Mesenchymal stem cell (in vitro differentiated cells and primary cell): ENCODE data around the gene APPL2.

ENCODE experiments used
- DNase-seq: peaks from one replicate; pipeline ENCODE4 v3.0.0-alpha.2; 2013
- H2AFZ ChIP-seq: one replicate; pipeline ENCODE4 v1.6.1; 2013; ENCODE audit warnings: low read depth, mild to moderate bottlenecking, control low read depth, inconsistent platforms, low read length, moderate library complexity
- H2AK5ac ChIP-seq: 2 replicates; pipeline ENCODE4 v1.6.1; 2013; ENCODE audit warnings: low read length, moderate library complexity, mild to moderate bottlenecking, inconsistent platforms; ENCODE audit not compliant: severe bottlenecking
- H2BK120ac ChIP-seq: one replicate; pipeline ENCODE4 v1.6.1; 2013; ENCODE audit warnings: low read depth, mild to moderate bottlenecking, inconsistent platforms, low read length, moderate library complexity
- H2BK12ac ChIP-seq, 2 experiments: one replicate each; pipeline ENCODE4 v1.6.1; 2013; ENCODE audit warnings: inconsistent platforms in 2 of 2, low read length in 2 of 2, mild to moderate bottlenecking in 2 of 2, moderate library complexity in 2 of 2, control low read depth in 1 of 2
- H2BK15ac ChIP-seq: one replicate; pipeline ENCODE4 v1.6.1; 2013; ENCODE audit warnings: mild to moderate bottlenecking, low read depth, inconsistent platforms; ENCODE audit not compliant: poor library complexity, severe bottlenecking
- H2BK5ac ChIP-seq: 2 replicates; pipeline ENCODE4 v1.6.1; 2013; ENCODE audit warnings: low read depth, mild to moderate bottlenecking, low read length, control low read depth, inconsistent platforms; ENCODE audit not compliant: poor library complexity, severe bottlenecking
- H3K14ac ChIP-seq, 2 experiments: one replicate each; pipeline ENCODE4 v1.6.1; 2013; ENCODE audit warnings: inconsistent platforms in 2 of 2, low read length in 2 of 2, control low read depth in 1 of 2, mild to moderate bottlenecking in 1 of 2, moderate library complexity in 1 of 2
- H3K18ac ChIP-seq, 2 experiments: one replicate each; pipeline ENCODE4 v1.6.1; 2013; ENCODE audit warnings: inconsistent platforms in 2 of 2, low read length in 2 of 2, control low read depth in 1 of 2, low read depth in 1 of 2, mild to moderate bottlenecking in 1 of 2
- H3K23ac ChIP-seq, 2 experiments: one replicate each; pipeline ENCODE4 v1.6.1; 2013; ENCODE audit warnings: inconsistent platforms in 2 of 2, low read length in 2 of 2, mild to moderate bottlenecking in 2 of 2, moderate library complexity in 2 of 2, control low read depth in 1 of 2
- H3K27ac ChIP-seq: 2 replicates; pipeline ENCODE4 v1.5.1; 2013; ENCODE audit warnings: mild to moderate bottlenecking, moderate library complexity, low read length, control low read depth, inconsistent platforms; ENCODE audit not compliant: poor library complexity, severe bottlenecking
- H3K27me3 ChIP-seq, 2 experiments: 2 replicates each; pipeline versions ENCODE4 v1.6.1 to v1.7.0; 2013; ENCODE audit warnings: low read length in 2 of 2, mild to moderate bottlenecking in 2 of 2, moderate library complexity in 2 of 2, control low read depth in 1 of 2, inconsistent platforms in 1 of 2; ENCODE audit not compliant: control insufficient read depth in 1 of 2, insufficient read depth in 1 of 2
- H3K36me3 ChIP-seq, 2 experiments: 2 replicates each; pipeline versions ENCODE4 v1.6.1 to v1.7.0; 2013; ENCODE audit warnings: low read length in 2 of 2, control low read depth in 1 of 2, inconsistent platforms in 1 of 2, low read depth in 1 of 2, mild to moderate bottlenecking in 1 of 2; ENCODE audit not compliant: insufficient read depth in 2 of 2, control insufficient read depth in 1 of 2
- H3K4ac ChIP-seq, 2 experiments: one replicate each; pipeline ENCODE4 v1.6.1; 2013; ENCODE audit warnings: inconsistent platforms in 2 of 2, low read length in 2 of 2, mild to moderate bottlenecking in 2 of 2, moderate library complexity in 2 of 2, control low read depth in 1 of 2, low read depth in 1 of 2
- H3K4me1 ChIP-seq: 2 replicates; pipeline ENCODE4 v1.6.1; 2013; ENCODE audit warnings: low read depth, low read length, control low read depth; ENCODE audit not compliant: control insufficient read depth, insufficient read depth
- H3K4me2 ChIP-seq: 2 replicates; pipeline ENCODE4 v1.6.1; 2013; ENCODE audit warnings: low read length, mild to moderate bottlenecking, inconsistent platforms; ENCODE audit not compliant: poor library complexity, severe bottlenecking
- H3K4me3 ChIP-seq, 2 experiments: 2 replicates each; pipeline versions ENCODE4 v1.5.1 to v1.7.0; 2013; ENCODE audit warnings: low read length in 2 of 2, mild to moderate bottlenecking in 2 of 2, control low read depth in 1 of 2, low read depth in 1 of 2; ENCODE audit not compliant: insufficient read depth in 1 of 2
- H3K79me1 ChIP-seq: replicated peaks from 2 replicates; pipeline ENCODE4 v1.6.1; 2013; ENCODE audit warnings: mild to moderate bottlenecking, control low read depth, low read length, inconsistent platforms; ENCODE audit not compliant: poor library complexity, severe bottlenecking
- H3K9ac ChIP-seq: 2 replicates; pipeline ENCODE4 v1.7.0; 2013; ENCODE audit warnings: mild to moderate bottlenecking, low read length, moderate library complexity
- H3K9me3 ChIP-seq: 2 replicates; pipeline ENCODE4 v1.7.0; 2013; ENCODE audit warnings: mild to moderate bottlenecking, low read length; ENCODE audit not compliant: control insufficient read depth
- H4K8ac ChIP-seq: one replicate; pipeline ENCODE4 v1.6.1; 2013; ENCODE audit warnings: inconsistent platforms, mild to moderate bottlenecking, low read length, moderate library complexity
- H4K91ac ChIP-seq: one replicate; pipeline ENCODE4 v1.6.1; 2013; ENCODE audit warnings: mild to moderate bottlenecking, low read length, inconsistent platforms
- WGBS: methylation state at CpG from one replicate; pipeline ENCODE4 v1.1.7; 2013; ENCODE audit warnings: mixed read lengths; 5-methylcytosine and 5-hydroxymethylcytosine counted together

APPL2 gene

GRCh38 chr12:105218434-105218833 lies 17.5 kb downstream of the APPL2 start:
- DNase-seq: no peak
- Histone ChIP-seq H4K8ac (no peak overlapping the region), H3K23ac (no peak overlapping the region), H3K18ac (no peak overlapping the region), H3K4ac (no peak overlapping the region), H3K9ac (no peak overlapping the region), H3K9me3 (no peaks in the 10 kb centered on the region), H4K91ac (no peak overlapping the region), H2BK120ac (no peak overlapping the region), H2BK5ac (no peak overlapping the region), H3K27me3 (no peaks in the 10 kb centered on the region), H2BK15ac (no peak overlapping the region), H3K27ac (no peak overlapping the region), H3K14ac (no peak overlapping the region), H2AK5ac (no peak overlapping the region), H3K4me3 (no peak overlapping the region), H3K79me1 (peaks cover 46% of the 10 kb centered on the region), H3K4me1 (peaks cover 4% of the 10 kb centered on the region), H2AFZ (no peak overlapping the region), H3K4me2 (no peak overlapping the region), H2BK12ac (no peak overlapping the region), H3K36me3 (peaks cover 48 to 85% of the 10 kb centered on the region in 2 experiments)
- WGBS: 84% methylated on average over 7 of the region's 7 CpGs

- no peak overlapping the region for H3K27ac ChIP-seq
- peak; percentile 46 for DNase-seq
- H3K9ac ChIP-seq: no peak overlapping the region
- no peak overlapping the region for H4K8ac ChIP-seq
- no peak overlapping the region for H2AFZ ChIP-seq
- H2BK120ac ChIP-seq: no peak overlapping the region
- H2AK5ac ChIP-seq: no peak overlapping the region
- WGBS: 79% methylated on average over 9 of the region's 9 CpGs
- no peak overlapping the region for H3K4ac ChIP-seq
- H3K79me1 ChIP-seq: peaks cover 24% of the 10 kb centered on the region
- H3K4me2 ChIP-seq: no peak overlapping the region
- no peak overlapping the region for H4K91ac ChIP-seq
- H3K4me1 ChIP-seq: peaks cover 2% of the 10 kb centered on the region
- no peak overlapping the region for H3K23ac ChIP-seq
- peak overlapping the region in 1 of 2 experiments; percentile 7 for H2BK12ac ChIP-seq
- H3K18ac ChIP-seq: no peak overlapping the region
- no peak overlapping the region for H3K4me3 ChIP-seq
- H3K14ac ChIP-seq: no peak overlapping the region
- peaks cover 35 to 64% of the 10 kb centered on the region in 2 experiments for H3K36me3 ChIP-seq
- no peaks in the 10 kb centered on the region for H3K27me3 ChIP-seq
- H2BK5ac ChIP-seq: no peak overlapping the region
- no peaks in the 10 kb centered on the region for H3K9me3 ChIP-seq
- no peak overlapping the region for H2BK15ac ChIP-seq
These were observed 21.2 kb downstream of the APPL2 start for GRCh38 chr12:105214670-105215375.

DNA sequence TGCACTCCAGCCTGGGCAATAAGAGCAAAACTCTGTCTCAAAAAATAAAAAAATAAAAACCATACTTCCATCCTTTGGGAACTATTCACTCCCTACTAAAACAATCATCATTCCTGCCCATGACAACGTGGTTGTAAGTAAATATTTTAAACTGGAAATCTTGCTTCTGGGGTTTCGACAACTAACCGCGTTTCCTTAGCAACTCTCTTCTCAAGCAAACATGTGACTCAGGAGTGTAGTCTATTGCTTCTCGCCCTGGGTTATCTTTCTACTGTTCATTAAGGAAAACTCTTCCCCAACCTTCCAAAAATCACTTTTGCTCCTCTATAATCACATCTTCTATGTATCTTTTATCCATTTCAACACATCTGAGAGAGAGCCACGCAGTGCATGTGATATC lies 21.8 kb downstream of the APPL2 start:
- H4K91ac ChIP-seq: no peak overlapping the region
- no peak overlapping the region for H3K4me3 ChIP-seq
- H3K9me3 ChIP-seq: no peaks in the 10 kb centered on the region
- no peak overlapping the region for H2BK12ac ChIP-seq
- no peak overlapping the region for H2AFZ ChIP-seq
- peaks cover 2% of the 10 kb centered on the region for H3K4me1 ChIP-seq
- H3K4ac ChIP-seq: no peak overlapping the region
- no peak overlapping the region for H3K4me2 ChIP-seq
- H3K23ac ChIP-seq: no peak overlapping the region
- no peak overlapping the region for H2AK5ac ChIP-seq
- no peak overlapping the region for H4K8ac ChIP-seq
- peaks cover 24% of the 10 kb centered on the region for H3K79me1 ChIP-seq
- H2BK5ac ChIP-seq: no peak overlapping the region
- no peaks in the 10 kb centered on the region for H3K27me3 ChIP-seq
- no peak overlapping the region for H2BK120ac ChIP-seq
- no peak overlapping the region for H3K27ac ChIP-seq
- no peak overlapping the region for H3K14ac ChIP-seq
- H3K9ac ChIP-seq: no peak overlapping the region
- peaks cover 35 to 62% of the 10 kb centered on the region in 2 experiments for H3K36me3 ChIP-seq
- peak; percentile 65 for DNase-seq
- 97% methylated on average over 5 of the region's 6 CpGs for WGBS
- no peak overlapping the region for H3K18ac ChIP-seq
- no peak overlapping the region for H2BK15ac ChIP-seq

GRCh38 chr12:105212438-105212837 lies 23.5 kb downstream of the APPL2 start:
- H3K4me1 ChIP-seq: peaks cover 2% of the 10 kb centered on the region
- no peak overlapping the region for H3K27ac ChIP-seq
- H3K18ac ChIP-seq: no peak overlapping the region
- H3K4me3 ChIP-seq: no peak overlapping the region
- no peak overlapping the region for H2BK12ac ChIP-seq
- H3K4me2 ChIP-seq: no peak overlapping the region
- peaks cover 18% of the 10 kb centered on the region for H3K79me1 ChIP-seq
- H2AFZ ChIP-seq: no peak overlapping the region
- H4K91ac ChIP-seq: no peak overlapping the region
- H2BK15ac ChIP-seq: no peak overlapping the region
- peak; percentile 60 for DNase-seq
- H3K4ac ChIP-seq: no peak overlapping the region
- peaks cover 39 to 75% of the 10 kb centered on the region in 2 experiments for H3K36me3 ChIP-seq
- WGBS: 79% methylated on average over 5 of the region's 6 CpGs
- H4K8ac ChIP-seq: no peak overlapping the region
- no peak overlapping the region for H2BK120ac ChIP-seq
- H3K9ac ChIP-seq: peak overlapping the region; percentile 50
- no peak overlapping the region for H2BK5ac ChIP-seq
- no peak overlapping the region for H2AK5ac ChIP-seq
- no peak overlapping the region for H3K23ac ChIP-seq
- no peaks in the 10 kb centered on the region for H3K9me3 ChIP-seq
- H3K27me3 ChIP-seq: no peaks in the 10 kb centered on the region
- H3K14ac ChIP-seq: no peak overlapping the region
